ENCODE data around the gene SCUBE3.

SCUBE3 gene

GRCh38 chr6:35272005-35272404, 58.2 kb downstream of the SCUBE3 start:
- no peak for DNase-seq (ENCODE audit: low read depth)

GRCh38 chr6:35273822-35274559, 60.2 kb downstream of the SCUBE3 start:
- no peak for DNase-seq (ENCODE audit: low read depth)

DNA sequence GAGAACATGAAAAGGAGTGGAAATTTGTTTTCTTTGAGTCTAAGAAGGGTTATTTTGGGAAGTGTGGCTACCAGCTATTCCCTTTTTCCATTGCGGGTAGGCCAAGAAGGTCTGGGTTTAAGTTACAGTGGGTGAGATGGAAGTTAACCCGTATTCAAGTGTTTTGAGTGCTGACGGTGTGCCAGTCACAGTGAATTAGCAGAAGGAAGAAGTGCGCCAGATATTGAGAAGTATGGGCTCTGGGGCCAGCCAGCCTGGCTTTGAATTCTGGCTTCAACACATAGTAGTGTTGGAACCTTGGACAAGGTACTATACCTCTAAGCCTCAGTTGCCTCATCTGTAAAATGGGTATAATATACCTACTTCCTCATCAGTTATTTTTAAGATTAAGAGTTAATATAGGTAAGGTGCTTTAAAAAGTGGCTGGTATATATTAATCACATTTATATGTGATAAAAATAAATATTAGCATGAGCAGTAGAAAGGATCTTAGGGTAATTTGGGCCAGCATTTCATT, 62.0 kb downstream of the SCUBE3 start:
- DNase-seq (ENCODE audit: low read depth): no peak

DNA sequence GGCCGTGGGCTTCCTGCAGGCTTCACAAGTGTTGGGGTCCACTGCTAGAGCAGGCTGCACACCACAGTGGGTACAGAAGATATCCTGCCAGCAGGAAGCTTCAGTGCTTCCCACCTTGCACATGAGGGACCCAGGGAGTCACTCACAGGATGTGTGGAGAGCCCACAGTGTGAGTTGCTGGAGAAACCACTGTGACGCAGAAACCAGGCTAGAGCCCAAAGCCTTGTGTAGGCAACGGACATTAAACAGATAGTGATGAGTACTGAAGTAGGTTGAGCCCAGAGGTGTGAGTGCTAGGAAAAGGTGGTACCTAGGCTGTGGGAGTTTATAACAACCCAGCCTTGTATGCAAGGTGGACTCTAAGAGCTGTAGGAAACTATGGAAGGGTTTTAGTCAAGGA, 65.0 kb downstream of the SCUBE3 start:
- no peak for DNase-seq (ENCODE audit: low read depth)

DNA sequence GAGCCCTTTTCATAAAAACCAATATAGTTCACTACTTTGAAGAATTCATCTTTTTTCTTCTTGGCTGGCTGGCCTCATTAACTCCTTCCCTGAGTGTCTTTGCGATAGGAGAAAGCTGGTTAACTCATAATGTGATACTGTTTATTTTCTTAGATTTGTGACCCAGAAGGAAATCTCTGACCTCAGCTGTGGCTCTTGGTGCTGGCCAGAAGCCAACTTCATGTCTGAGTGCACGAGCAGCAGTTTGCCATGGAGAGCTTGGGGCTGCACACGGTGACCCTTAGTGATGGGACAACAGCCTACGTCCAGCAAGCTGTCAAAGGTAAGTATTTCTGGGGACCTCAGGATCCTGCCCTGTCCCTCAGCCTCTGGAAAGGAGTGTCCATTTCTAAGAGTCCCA, 67.1 kb downstream of the SCUBE3 start:
- no peak for DNase-seq (ENCODE audit: low read depth)

DNA sequence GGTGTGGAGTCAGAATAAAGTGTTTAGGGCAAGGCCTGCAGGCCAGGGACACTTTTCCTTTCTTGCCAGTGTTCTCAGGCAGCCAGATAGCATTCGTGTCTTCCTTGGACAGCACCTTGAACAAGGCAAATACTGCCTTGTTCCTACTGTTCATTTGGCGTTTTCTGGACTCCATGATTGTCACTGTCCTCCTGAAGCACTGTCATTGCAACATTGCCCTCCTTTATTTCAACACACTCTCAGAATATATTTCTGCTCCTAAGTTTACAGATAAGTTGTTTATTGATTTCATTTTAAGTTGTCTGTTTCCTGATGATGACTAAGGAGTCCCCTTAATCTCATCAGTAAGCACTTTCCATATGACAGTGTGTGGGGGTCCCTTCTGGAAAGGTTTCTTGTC, 68.7 kb downstream of the SCUBE3 start:
- no peak for DNase-seq (ENCODE audit: low read depth)

- no peak for DNase-seq (ENCODE audit: low read depth)
These were observed 69.6 kb downstream of the SCUBE3 start for GRCh38 chr6:35283361-35283760.

DNA sequence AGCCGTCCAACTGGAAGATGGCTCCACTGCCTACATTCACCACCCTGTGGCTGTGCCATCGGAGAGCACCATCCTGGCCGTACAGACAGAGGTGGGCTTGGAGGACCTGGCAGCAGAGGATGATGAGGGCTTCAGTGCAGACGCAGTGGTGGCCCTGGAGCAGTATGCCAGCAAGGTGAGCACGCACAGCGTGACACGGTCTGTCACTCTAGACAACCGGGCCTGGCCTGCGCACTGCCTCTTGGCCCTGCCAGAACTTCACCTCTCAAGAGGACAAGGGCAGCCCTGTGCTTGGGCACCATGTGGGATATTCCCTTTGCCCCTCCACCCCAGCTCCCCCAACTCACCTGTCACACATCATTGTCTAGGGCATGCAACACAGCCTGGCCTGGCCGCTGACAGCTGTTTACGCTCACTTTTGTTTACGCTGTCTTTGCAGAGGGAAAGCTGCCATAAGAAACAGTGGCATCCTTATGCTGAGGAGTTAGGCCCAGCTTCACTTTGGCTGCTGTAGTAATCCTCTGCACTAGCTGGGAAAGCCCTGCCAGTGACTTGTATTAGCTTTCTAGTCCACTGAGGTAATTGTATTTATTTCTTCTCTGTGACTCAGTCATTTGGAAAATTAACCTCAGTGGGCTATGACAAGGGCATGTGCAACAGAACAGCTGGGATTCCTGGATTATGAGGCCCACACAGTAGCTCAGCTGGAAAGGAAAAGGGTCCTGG, 74.1 kb downstream of the SCUBE3 start:
- no peak for DNase-seq (ENCODE audit: low read depth)

DNA sequence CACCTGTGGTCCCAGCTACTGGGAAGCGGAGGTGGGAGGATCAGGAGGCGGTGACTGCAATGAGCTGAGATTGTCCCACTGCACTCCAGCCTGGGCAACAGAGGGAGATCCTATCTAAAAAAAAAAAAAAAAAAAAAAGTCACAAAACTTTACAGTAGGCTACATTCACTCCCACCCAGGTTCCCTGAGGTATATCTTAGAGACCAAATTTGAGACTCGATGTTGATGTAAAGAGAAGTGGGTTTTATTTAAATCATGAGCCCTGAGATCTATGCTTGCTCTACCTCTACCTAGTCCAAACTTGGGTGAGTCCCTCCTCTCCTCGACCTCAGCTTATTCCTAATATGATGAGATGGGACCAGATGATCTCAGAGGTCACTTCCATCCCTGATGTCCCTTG, 75.1 kb downstream of the SCUBE3 start:
- DNase-seq (ENCODE audit: low read depth): no peak

GRCh38 chr6:35291491-35291890, 77.7 kb downstream of the SCUBE3 start:
- no peak for DNase-seq (ENCODE audit: low read depth)

DNA sequence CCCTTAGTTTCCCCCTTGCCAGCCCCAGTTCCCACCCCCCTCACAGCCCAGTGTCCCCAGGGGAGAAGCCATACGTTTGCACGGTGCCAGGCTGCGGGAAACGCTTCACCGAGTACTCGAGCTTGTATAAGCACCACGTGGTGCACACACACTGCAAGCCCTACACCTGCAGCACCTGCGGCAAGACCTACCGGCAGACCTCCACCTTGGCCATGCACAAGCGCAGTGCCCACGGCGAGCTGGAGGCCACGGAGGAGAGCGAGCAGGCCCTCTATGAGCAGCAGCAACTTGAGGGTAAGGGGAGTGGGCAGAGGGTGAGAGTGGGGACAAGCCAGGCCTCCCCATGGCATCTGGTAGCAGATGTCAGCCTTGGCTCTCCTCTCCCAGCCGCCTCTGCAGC, 78.7 kb downstream of the SCUBE3 start:
- no peak for DNase-seq (ENCODE audit: low read depth)

- no peak for DNase-seq (ENCODE audit: low read depth)
These were observed 79.9 kb downstream of the SCUBE3 start for GRCh38 chr6:35293681-35294080.

DNA sequence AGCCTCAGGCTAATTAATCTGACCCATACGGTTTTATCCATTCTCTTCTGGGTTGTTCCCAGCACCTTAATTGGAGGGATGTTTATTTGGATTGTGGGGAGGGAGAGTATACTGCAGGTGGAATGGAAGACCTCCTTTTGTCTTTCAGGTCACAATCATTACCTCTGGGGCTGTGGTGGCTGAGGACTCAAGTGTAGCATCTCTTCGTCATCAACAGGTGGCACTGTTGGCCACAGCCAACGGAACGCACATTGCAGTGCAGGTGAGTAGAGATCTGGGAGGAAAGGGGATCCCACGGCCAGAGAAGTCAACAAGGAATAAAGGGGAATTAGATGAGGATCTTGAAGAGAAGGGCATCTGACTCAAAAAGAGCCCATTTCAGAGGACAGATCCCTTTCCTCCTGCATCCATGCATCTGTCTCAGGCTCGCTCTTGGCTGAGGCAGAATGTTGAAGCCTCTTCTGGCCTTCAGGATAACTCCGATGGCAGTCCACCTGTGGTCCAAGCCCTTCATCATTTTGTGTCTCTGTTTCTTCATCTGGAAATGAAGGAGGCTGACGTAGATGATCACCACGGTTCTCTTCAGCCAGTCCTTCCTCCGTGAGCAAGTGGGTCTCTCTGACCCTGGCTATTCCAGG, 80.7 kb downstream of the SCUBE3 start:
- DNase-seq (ENCODE audit: low read depth): peak; percentile 30

DNA sequence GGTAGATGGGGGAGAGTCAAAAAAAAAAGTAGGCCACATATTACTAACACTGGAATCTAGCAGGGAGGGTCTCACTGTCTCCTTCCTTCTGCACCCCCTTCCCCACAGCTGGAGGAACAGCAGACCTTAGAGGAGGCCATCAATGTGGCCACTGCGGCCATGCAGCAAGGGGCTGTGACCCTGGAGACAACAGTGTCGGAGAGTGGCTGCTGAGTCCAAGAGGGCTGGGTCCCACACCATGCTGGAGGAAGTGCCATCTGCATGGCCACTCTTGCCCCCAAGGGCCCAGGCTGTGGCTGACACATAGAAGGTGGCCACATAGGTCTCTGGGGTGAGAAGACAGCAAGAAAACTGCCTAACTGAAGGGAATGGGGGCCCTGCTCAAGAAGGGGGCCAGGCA, 81.3 kb downstream of the SCUBE3 start:
- no peak for DNase-seq (ENCODE audit: low read depth)

GRCh38 chr6:35295521-35296315, 82.0 kb downstream of the SCUBE3 start:
- no peak for DNase-seq (ENCODE audit: low read depth)

GRCh38 chr6:35296931-35297600, 83.3 kb downstream of the SCUBE3 start:
- no peak for DNase-seq (ENCODE audit: low read depth)

DNA sequence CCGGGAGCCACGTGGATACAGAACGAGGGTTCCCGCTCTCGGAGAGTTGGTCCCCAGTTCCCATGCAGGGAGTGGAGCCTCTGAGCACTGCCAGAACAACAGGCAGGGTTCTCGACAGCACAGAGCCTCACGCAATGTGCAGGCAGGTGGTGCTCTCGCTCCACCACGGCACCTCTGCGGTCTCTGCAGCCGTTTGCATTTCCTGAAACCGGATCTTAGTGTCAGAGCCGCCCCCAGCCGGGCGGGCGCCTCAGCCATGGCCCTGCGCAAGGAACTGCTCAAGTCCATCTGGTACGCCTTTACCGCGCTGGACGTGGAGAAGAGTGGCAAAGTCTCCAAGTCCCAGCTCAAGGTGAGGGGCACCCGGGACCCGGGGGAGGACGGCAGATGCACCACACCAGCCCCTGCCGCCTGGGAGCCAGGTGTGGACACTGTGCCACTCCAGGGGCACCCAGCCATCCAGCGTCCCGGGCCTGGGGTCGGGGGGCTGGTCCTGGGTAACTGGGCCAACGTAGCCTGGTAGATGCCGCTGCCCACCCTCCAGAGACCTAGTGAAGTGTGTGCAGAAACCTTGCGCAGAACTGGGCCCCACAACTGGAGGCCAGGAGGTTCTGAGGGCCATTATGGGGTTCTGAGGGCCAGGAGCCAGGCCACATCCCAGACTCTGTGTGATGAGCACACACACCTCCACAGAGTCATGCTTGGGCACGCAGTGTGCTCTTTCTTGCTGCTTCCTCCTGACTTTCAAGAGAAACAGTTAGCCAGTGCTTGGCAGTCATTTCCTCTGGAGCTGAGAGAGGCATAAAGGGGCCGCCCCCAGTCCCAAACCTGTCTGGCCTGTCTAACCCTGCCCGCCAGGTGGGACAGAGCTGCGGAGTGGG, 84.1 kb downstream of the SCUBE3 start, which contains the start of gene DEF6:
Gene DEF6, plus strand, starts transcription at position 218 of the 881 bp plus-strand sequence. Its CDS starts 39 bp downstream, at position 257.
- DNase-seq (ENCODE audit: low read depth): peak; percentile 80

- no peak for DNase-seq (ENCODE audit: low read depth)
These were observed 84.9 kb downstream of the SCUBE3 start for GRCh38 chr6:35298625-35299140.

DNA sequence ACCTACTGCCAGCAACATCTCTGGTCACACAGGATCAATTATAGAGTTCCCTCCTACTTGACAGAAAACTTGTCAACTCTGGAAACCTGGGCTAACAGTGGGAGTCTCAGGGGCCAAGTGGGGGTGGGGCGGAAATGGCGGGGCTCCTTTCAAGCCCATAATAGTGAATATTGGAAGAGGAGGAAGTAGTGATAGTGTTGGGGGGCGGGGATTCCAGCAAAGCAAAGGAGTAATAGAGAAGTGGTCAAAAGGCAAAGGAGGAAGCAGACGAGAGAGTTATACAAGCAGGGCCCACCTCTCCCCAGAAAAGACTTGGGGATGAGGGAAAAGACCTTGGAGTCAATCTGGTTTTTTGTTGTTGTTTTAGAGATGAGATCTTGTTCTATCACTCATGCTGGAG, 85.9 kb downstream of the SCUBE3 start:
- DNase-seq (ENCODE audit: low read depth): no peak

DNA sequence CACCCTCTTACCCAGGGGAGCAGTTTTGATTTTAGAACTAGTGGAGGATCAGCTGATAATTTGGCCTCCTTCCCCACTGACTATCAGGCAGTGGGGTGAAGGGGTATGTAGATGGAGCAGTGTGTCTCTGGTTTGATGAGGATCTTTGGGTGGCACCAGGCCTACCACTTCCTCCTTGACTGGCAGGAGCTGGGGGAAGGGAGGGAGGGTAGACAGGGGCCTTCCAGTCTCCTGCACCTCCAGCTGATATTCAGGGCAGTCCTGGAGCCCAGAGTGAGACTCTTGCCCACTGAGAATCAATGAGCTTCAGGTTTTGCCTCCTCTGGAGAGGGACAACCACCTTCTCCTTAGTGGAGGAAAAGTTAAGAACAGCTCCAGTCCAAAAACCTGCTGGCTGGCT, 87.1 kb downstream of the SCUBE3 start:
- DNase-seq (ENCODE audit: low read depth): no peak

Measured in amniotic epithelial cell (primary cell).